GM19043 (cell line): ENCODE measurements around the gene SLC22A6.

Experiments
- ATAC-seq: cut with Tn5 transposase; IDR thresholded peaks from one replicate; pipeline ENCODE4 v1.9.1; 2021; ENCODE audit warnings: low read depth; ENCODE audit not compliant: unreplicated experiment

The SLC22A6 gene

DNA sequence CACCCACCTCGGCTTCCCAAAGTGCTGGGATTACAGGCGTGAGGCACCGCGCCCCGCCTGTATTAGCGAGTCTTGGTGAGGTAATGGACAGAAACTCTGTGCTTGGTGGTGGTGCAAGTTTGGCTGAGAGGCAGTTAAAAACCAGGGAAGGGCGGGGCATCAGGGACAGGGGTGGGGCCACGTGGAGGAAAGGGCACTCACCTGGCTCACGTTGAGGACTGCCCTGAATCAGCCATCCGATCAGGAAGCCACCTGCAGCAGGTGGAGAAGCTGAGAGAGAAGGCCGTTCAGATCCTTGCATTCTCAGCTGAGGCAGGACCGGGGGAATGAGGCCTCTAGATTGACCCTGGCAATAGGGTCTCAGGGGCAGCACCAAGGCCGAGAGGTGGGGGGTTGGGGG is 51.5 kb downstream of the SLC22A6 start:
- no peak for ATAC-seq

GRCh38 chr11:62931499-62932278 is 53.1 kb downstream of the SLC22A6 start:
- no peak for ATAC-seq

GRCh38 chr11:62930666-62931065 is 54.1 kb downstream of the SLC22A6 start:
- ATAC-seq: no peak

DNA sequence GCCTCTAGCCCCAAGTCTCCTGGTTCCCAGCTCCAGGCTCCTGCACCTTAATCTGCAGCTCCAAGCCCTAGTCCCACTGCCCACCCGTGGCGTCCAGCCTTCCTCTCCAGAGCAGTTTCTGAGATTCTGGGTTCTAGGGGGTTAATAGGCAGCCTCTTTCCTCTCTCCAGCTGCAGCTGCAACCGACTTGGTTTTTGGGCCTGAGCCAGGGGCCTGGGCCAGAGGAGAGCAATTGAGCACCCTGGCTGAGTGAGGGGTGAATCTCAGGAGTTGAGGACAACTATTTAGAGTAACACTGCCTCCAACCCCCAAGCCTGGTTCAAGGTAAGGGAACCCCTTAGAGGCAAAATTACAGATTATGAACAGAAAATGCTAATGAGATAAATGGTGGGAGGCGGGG is 54.6 kb downstream of the SLC22A6 start:
- no peak for ATAC-seq

GRCh38 chr11:62928011-62928410 is 56.8 kb downstream of the SLC22A6 start:
- no peak for ATAC-seq

- no peak for ATAC-seq
These were observed 57.9 kb downstream of the SLC22A6 start for GRCh38 chr11:62926680-62927455.
